HUES6 (cell line): ENCODE data around the gene SOHLH1.

ENCODE experiments used
- H3K27ac ChIP-seq: 2 replicates; pipeline ENCODE4 v1.7.0; 2013; ENCODE audit warnings: low read depth, mild to moderate bottlenecking, low read length, inconsistent platforms
- H3K27me3 ChIP-seq: 2 replicates; pipeline ENCODE4 v1.6.1; 2013; ENCODE audit warnings: low read length; ENCODE audit not compliant: control insufficient read depth, insufficient read depth
- H3K36me3 ChIP-seq: 2 replicates; pipeline ENCODE4 v1.6.1; 2013; ENCODE audit warnings: low read length; ENCODE audit not compliant: control insufficient read depth, insufficient read depth
- H3K4me1 ChIP-seq: 2 replicates; pipeline ENCODE4 v1.6.1; 2013; ENCODE audit warnings: low read length; ENCODE audit not compliant: control insufficient read depth, insufficient read depth
- H3K4me3 ChIP-seq: 2 replicates; pipeline ENCODE4 v1.5.1; 2013; ENCODE audit warnings: low read depth, low read length
- H3K9ac ChIP-seq: one replicate; pipeline ENCODE4 v1.6.1; 2013; ENCODE audit warnings: mild to moderate bottlenecking, low read length
- H3K9me3 ChIP-seq: 2 replicates; pipeline ENCODE4 v1.6.1; 2013; ENCODE audit warnings: low read depth, low read length; ENCODE audit not compliant: control insufficient read depth, insufficient read depth

SOHLH1 gene

GRCh38 chr9:135699440-135699839, at the start of gene SOHLH1:
TSS of gene SOHLH1 (minus strand) at chr9:135699481. CDS start at chr9:135699467, 14 bp downstream.
- Histone ChIP-seq H3K27ac (no peak within 1 kb of the TSS), H3K9ac (no peak within 1 kb of the TSS), H3K27me3 (peaks cover 26% of the 10 kb centered on the region), H3K4me1 (no peaks in the 10 kb centered on the region; the same call in 1 of the 2 replicates), H3K36me3 (no peaks in the 10 kb centered on the region), H3K4me3 (no peak within 1 kb of the TSS), H3K9me3 (no peaks in the 10 kb centered on the region)

- Histone ChIP-seq H3K9ac (no peak overlapping the region), H3K4me3 (no peak overlapping the region), H3K36me3 (no peaks in the 10 kb centered on the region), H3K9me3 (no peaks in the 10 kb centered on the region), H3K27ac (no peak overlapping the region), H3K27me3 (no peaks in the 10 kb centered on the region; the same call in 1 of the 2 replicates), H3K4me1 (no peaks in the 10 kb centered on the region)
Observed at GRCh38 chr9:135748676-135749075, 49.4 kb upstream of the SOHLH1 start.

GRCh38 chr9:135747311-135747710, 48.0 kb upstream of the SOHLH1 start:
- Histone ChIP-seq H3K4me3 (no peak overlapping the region), H3K9ac (no peak overlapping the region), H3K27ac (no peak overlapping the region), H3K9me3 (no peaks in the 10 kb centered on the region), H3K27me3 (no peaks in the 10 kb centered on the region), H3K36me3 (no peaks in the 10 kb centered on the region), H3K4me1 (no peaks in the 10 kb centered on the region)

- Histone ChIP-seq H3K9me3 (no peaks in the 10 kb centered on the region), H3K4me3 (no peak overlapping the region), H3K27ac (no peak overlapping the region), H3K4me1 (no peaks in the 10 kb centered on the region), H3K36me3 (no peaks in the 10 kb centered on the region), H3K27me3 (no peaks in the 10 kb centered on the region), H3K9ac (no peak overlapping the region)
Observed at GRCh38 chr9:135746565-135746964, 47.3 kb upstream of the SOHLH1 start.

- H3K9me3 ChIP-seq, result no peaks in the 10 kb centered on the region
- H3K9ac ChIP-seq, result no peak overlapping the region
- no peaks in the 10 kb centered on the region for H3K27me3 ChIP-seq
- H3K27ac ChIP-seq, result no peak overlapping the region
- no peaks in the 10 kb centered on the region for H3K36me3 ChIP-seq
- H3K4me1 ChIP-seq, result no peaks in the 10 kb centered on the region
- no peak overlapping the region for H3K4me3 ChIP-seq
Observed at GRCh38 chr9:135745686-135746324, 46.5 kb upstream of the SOHLH1 start.

GRCh38 chr9:135745189-135745588, 45.9 kb upstream of the SOHLH1 start:
- Histone ChIP-seq H3K9ac (no peak overlapping the region), H3K4me3 (no peak overlapping the region), H3K4me1 (no peaks in the 10 kb centered on the region), H3K27ac (no peak overlapping the region), H3K36me3 (no peaks in the 10 kb centered on the region), H3K9me3 (no peaks in the 10 kb centered on the region), H3K27me3 (no peaks in the 10 kb centered on the region)

- Histone ChIP-seq H3K36me3 (no peaks in the 10 kb centered on the region), H3K9ac (no peak overlapping the region), H3K27ac (0 out of 2 replicates have a peak overlapping the region, but pooled peaks have one; percentile 30), H3K4me1 (no peaks in the 10 kb centered on the region), H3K4me3 (no peak overlapping the region), H3K27me3 (no peaks in the 10 kb centered on the region), H3K9me3 (no peaks in the 10 kb centered on the region)
Observed at GRCh38 chr9:135744333-135745070, 45.2 kb upstream of the SOHLH1 start.

GRCh38 chr9:135743546-135744332, 44.5 kb upstream of the SOHLH1 start:
- Histone ChIP-seq H3K4me3 (no peak overlapping the region), H3K27ac (peak overlapping the region; percentile 33; the same call in 1 of the 2 replicates), H3K4me1 (no peaks in the 10 kb centered on the region), H3K36me3 (no peaks in the 10 kb centered on the region), H3K9me3 (no peaks in the 10 kb centered on the region), H3K27me3 (peaks cover under 1% of the 10 kb centered on the region; the same call in 1 of the 2 replicates), H3K9ac (no peak overlapping the region)

- peaks cover 7% of the 10 kb centered on the region; the same call in 1 of the 2 replicates for H3K27me3 ChIP-seq
- no peak overlapping the region for H3K9ac ChIP-seq
- H3K9me3 ChIP-seq, result no peaks in the 10 kb centered on the region
- H3K36me3 ChIP-seq, result no peaks in the 10 kb centered on the region
- H3K27ac ChIP-seq, result no peak overlapping the region
- no peaks in the 10 kb centered on the region for H3K4me1 ChIP-seq
- H3K4me3 ChIP-seq, result no peak overlapping the region
Observed at GRCh38 chr9:135743021-135743420, 43.7 kb upstream of the SOHLH1 start.

- H3K27me3 ChIP-seq, result peaks cover 22% of the 10 kb centered on the region
- H3K4me1 ChIP-seq, result no peaks in the 10 kb centered on the region
- no peak overlapping the region for H3K27ac ChIP-seq
- H3K36me3 ChIP-seq, result no peaks in the 10 kb centered on the region
- H3K9me3 ChIP-seq, result no peaks in the 10 kb centered on the region
- no peak overlapping the region for H3K9ac ChIP-seq
- H3K4me3 ChIP-seq, result no peak overlapping the region
Observed at GRCh38 chr9:135741276-135742219, 42.3 kb upstream of the SOHLH1 start.
